ENCODE measurements around the gene ATP5F1D. TPM values are rescaled to one million over a fixed set of nuclear protein-coding genes. Genes with fewer than 3 reads are reported as not detected.
"Not testable (repeated sequence)": the region's sequence is repeated elsewhere in the genome, so short reads cannot be mapped to it uniquely, and the experiment has no call there.

ATP5F1D gene
- total and polyA plus RNA-seq, 2 donors (not counting 3 experiments of a cell fraction or from before 2014, with no cell fraction given): 167 to 192 TPM

- Histone ChIP-seq H3K4me1 (ENCODE audit: control insufficient read depth, extremely low read depth, insufficient read depth, low read length) (peaks cover 18% of the 10 kb centered on the region), H3K4me3 (replicated peaks in 1 of 3; ENCODE audit: insufficient read depth in 1 of 3, low read depth in 1 of 3, low read length in 3 of 3) (no peak overlapping the region), H3K9ac (replicated peaks; ENCODE audit: extremely low read depth, insufficient read depth, low read length) (no peak overlapping the region), H3K36me3 (ENCODE audit: control insufficient read depth in 2 of 2, extremely low read depth in 1 of 2, insufficient read depth in 2 of 2, low read length in 2 of 2) (peaks cover 0 to 2% of the 10 kb centered on the region in 2 experiments), H4K20me1 (replicated peaks; ENCODE audit: control insufficient read depth, extremely low read depth, insufficient read depth, low read length) (no peaks in the 10 kb centered on the region), H3K9me3 (replicated peaks; ENCODE audit: control insufficient read depth, insufficient read depth, low read length) (no peaks in the 10 kb centered on the region), H3K27me3 (ENCODE audit: control insufficient read depth in 2 of 2, insufficient read depth in 2 of 2, low read length in 2 of 2) (no peaks in the 10 kb centered on the region), H2AFZ (ENCODE audit: low read depth, low read length) (no peak overlapping the region), H3K79me2 (ENCODE audit: control insufficient read depth, insufficient read depth, low read length) (peaks cover 28% of the 10 kb centered on the region), H3K4me2 (ENCODE audit: insufficient read depth, low read length) (no peak overlapping the region), H3K9me1 (replicated peaks; ENCODE audit: control insufficient read depth, extremely low read depth, insufficient read depth, low read length) (no peaks in the 10 kb centered on the region), H3K27ac (ENCODE audit: insufficient read depth, low read depth, low read length) (no peak overlapping the region)
- TF ChIP-seq POLR2AphosphoS5 (IDR thresholded peaks at IDR 0.05; ENCODE audit: insufficient read depth, low read depth, low read length) (no peak), CTCF (IDR thresholded peaks at IDR 0.05; ENCODE audit: extremely low read depth in 1 of 2, insufficient read depth in 1 of 2, low read depth in 1 of 2, low read length in 2 of 2) (no peak), MAX (IDR thresholded peaks at IDR 0.05; ENCODE audit: insufficient read depth, insufficient read length) (no peak), GATA2 (IDR thresholded peaks at IDR 0.05; ENCODE audit: insufficient read depth, insufficient read length, low read depth, low read length) (no peak), FOS (IDR thresholded peaks at IDR 0.05; ENCODE audit: borderline replicate concordance, insufficient read depth, low read length) (no peak), POLR2A (IDR thresholded peaks at IDR 0.05; ENCODE audit: low read depth, low read length) (no peak), EZH2 (IDR thresholded peaks at IDR 0.05; ENCODE audit: borderline replicate concordance, low read depth, low read length, severe bottlenecking) (no peak), MYC (IDR thresholded peaks at IDR 0.05; ENCODE audit: low read depth, low read length) (no peak), JUN (IDR thresholded peaks at IDR 0.05; ENCODE audit: borderline replicate concordance, insufficient read depth, insufficient read length, low read depth) (no peak)
- BruUV-seq (replicated peaks): no TSS peak
- CTCF ChIA-PET: interaction anchor here (2.0 to 7.3 kb wide), 4 partner anchors 13 to 30 kb away, joined by 18 to 1001 read pairs (median 52); partner anchors contain the start of genes CIRBP and FAM174C
- intact Hi-C loops (cut with micrococcal nuclease): loop anchor here (10.0 kb wide), 1 partner anchor 451 kb away; the partner anchor contains the start of gene PTBP1
- DNase-seq (ENCODE audit: low read depth, low spot score): no peak
- POLR2A ChIA-PET: interaction anchor here (4.9 kb wide), 1 partner anchor 24 kb away, joined by 87 read pairs; the partner anchor contains the start of gene CIRBP
- dilution Hi-C loops (cut with MboI; ENCODE audit: extremely low pct_ligation_motif_present, low sequenced_read_pairs): no loop called here
- FAIRE-seq: no peak
Observed at GRCh38 chr19:1245494-1246264, 4.1 kb downstream of the ATP5F1D start.

- ChIA-PET POLR2A (interaction anchor here (4.9 kb wide), 1 partner anchor 23 kb away, joined by 87 read pairs; the partner anchor contains the start of gene CIRBP), CTCF (interaction anchor here (7.3 kb wide), 1 partner anchor 20 kb away, joined by 1001 read pairs; the partner anchor contains the start of gene CIRBP)
- intact Hi-C loops (cut with micrococcal nuclease): loop anchor here (10.0 kb wide), 1 partner anchor 452 kb away; the partner anchor contains the start of gene PTBP1
- H3K4me3 ChIP-seq (replicated peaks in 1 of 3; ENCODE audit: insufficient read depth in 1 of 3, low read depth in 1 of 3, low read length in 3 of 3); H2AFZ ChIP-seq (ENCODE audit: low read depth, low read length); H3K27ac ChIP-seq (ENCODE audit: insufficient read depth, low read depth, low read length); H3K27me3 ChIP-seq (ENCODE audit: control insufficient read depth in 2 of 2, insufficient read depth in 2 of 2, low read length in 2 of 2); dilution Hi-C loops (cut with MboI; ENCODE audit: extremely low pct_ligation_motif_present, low sequenced_read_pairs); BruUV-seq (replicated peaks); H3K4me2 ChIP-seq (ENCODE audit: insufficient read depth, low read length); DNase-seq (ENCODE audit: low read depth, low spot score); H3K9me1 ChIP-seq (replicated peaks; ENCODE audit: control insufficient read depth, extremely low read depth, insufficient read depth, low read length); H3K9me3 ChIP-seq (replicated peaks; ENCODE audit: control insufficient read depth, insufficient read depth, low read length); H3K36me3 ChIP-seq (ENCODE audit: control insufficient read depth in 2 of 2, extremely low read depth in 1 of 2, insufficient read depth in 2 of 2, low read length in 2 of 2); H4K20me1 ChIP-seq (replicated peaks; ENCODE audit: control insufficient read depth, extremely low read depth, insufficient read depth, low read length); H3K9ac ChIP-seq (replicated peaks; ENCODE audit: extremely low read depth, insufficient read depth, low read length): not testable (repeated sequence)
- Histone ChIP-seq H3K79me2 (ENCODE audit: control insufficient read depth, insufficient read depth, low read length) (peaks cover 36% of the 10 kb centered on the region), H3K4me1 (ENCODE audit: control insufficient read depth, extremely low read depth, insufficient read depth, low read length) (peaks cover 18% of the 10 kb centered on the region)
- FAIRE-seq: peak; percentile 42
Observed at GRCh38 chr19:1246265-1247087, 4.9 kb downstream of the ATP5F1D start.

Measured in endothelial cell of umbilical vein (primary cell).